Caco-2 (cell line): Measurements from ENCODE around the gene SEMA4G. TPM values are rescaled to one million over a fixed set of nuclear protein-coding genes. Genes with fewer than 3 reads are reported as not detected.

Experiments used
- BruUV-seq: library from RNA; stranded (reverse); fragments of 400-500 nt; replicated peaks from 2 replicates; lab custom pipeline; 2021; lab: Mats Ljungman, UMichigan
- CTCF ChIA-PET: fragments of 300-600 bp; sonication (Branson Sonifier 250); formaldehyde crosslinking; loops from one replicate; lab custom pipeline; 2022; ENCODE audit warnings: antibody characterized with exemption; lab: Charles Lee
- POLR2A ChIA-PET: fragments of 300-600 bp; sonication (Branson Sonifier 250); formaldehyde crosslinking; loops from one replicate; lab custom pipeline; 2022; ENCODE audit warnings: antibody characterized with exemption; lab: Charles Lee
- DNase-seq, 2 experiments: peaks; one replicate each; pipeline versions ENCODE4 v3.0.0 to v3.0.0-alpha.2; 2020 to 2022
- H3K27me3 ChIP-seq: replicated peaks from 2 replicates; pipeline ENCODE4 v1.6.0; 2011; ENCODE audit warnings: low read length; ENCODE audit not compliant: control insufficient read depth, insufficient read depth
- H3K36me3 ChIP-seq: 2 replicates; pipeline ENCODE4 v1.5.1; 2011; ENCODE audit warnings: low read length; ENCODE audit not compliant: control insufficient read depth, insufficient read depth
- H3K4me1 ChIP-seq: fragments of 250-450 bp; sonication (Bioruptor Pico); 2 replicates; pipeline ENCODE4 v1.5.1; 2020; ENCODE audit warnings: mild to moderate bottlenecking
- H3K4me3 ChIP-seq: 2 replicates; pipeline ENCODE4 v1.5.1; 2011; ENCODE audit warnings: low read depth, mild to moderate bottlenecking, control low read depth, low read length
- H3K9me3 ChIP-seq: fragments of 250-450 bp; sonication (Bioruptor Pico); 2 replicates; pipeline ENCODE4 v1.5.1; 2020; ENCODE audit warnings: mild to moderate bottlenecking, moderate library complexity
- H3K27ac Mint-ChIP-seq: one replicate; pipeline ENCODE4 v1.8.0; 2022; ENCODE audit warnings: mixed read lengths; ENCODE audit not compliant: unreplicated experiment
- H3K27me3 Mint-ChIP-seq: one replicate; pipeline ENCODE4 v1.8.0; 2022; ENCODE audit warnings: mixed read lengths; ENCODE audit not compliant: insufficient read depth, unreplicated experiment
- H3K36me3 Mint-ChIP-seq: one replicate; pipeline ENCODE4 v1.8.0; 2022; ENCODE audit warnings: mild to moderate bottlenecking, mixed read lengths; ENCODE audit not compliant: insufficient read depth, unreplicated experiment
- H3K4me1 Mint-ChIP-seq: one replicate; pipeline ENCODE4 v1.8.0; 2022; ENCODE audit warnings: low read depth, mixed read lengths; ENCODE audit not compliant: unreplicated experiment
- H3K4me3 Mint-ChIP-seq: one replicate; pipeline ENCODE4 v1.8.0; 2022; ENCODE audit warnings: mild to moderate bottlenecking, moderate library complexity, mixed read lengths; ENCODE audit not compliant: unreplicated experiment
- H3K9me3 Mint-ChIP-seq: one replicate; pipeline ENCODE4 v1.8.0; 2022; ENCODE audit warnings: mixed read lengths; ENCODE audit not compliant: unreplicated experiment
- intact Hi-C: fragments of 100-400 bp; cut with micrococcal nuclease; formaldehyde crosslinking; loops from one replicate; pipeline ENCODE4 v1.10.0; 2022; ENCODE audit not compliant: unreplicated experiment
- total RNA-seq: library from RNA; stranded (reverse); gene quantifications from 2 replicates; pipeline ENCODE4 v1.2.3, GENCODE V29; 2022
- TF ChIP-seq, protein P1 (sequence below), 2 experiments: fragments of 200-600 bp in 1 of 2; IDR thresholded peaks; 1 replicate in 1 of 2; 2 replicates in 1 of 2; pipeline versions ENCODE4 v1.5.1 to v1.8.0; 2011 to 2022; ENCODE audit warnings: antibody characterized with exemption in 1 of 2, control low read depth in 1 of 2, inconsistent platforms in 1 of 2, low read depth in 1 of 2, low read length in 1 of 2, mild to moderate bottlenecking in 1 of 2, moderate library complexity in 1 of 2; ENCODE audit not compliant: insufficient read depth in 1 of 2, severe bottlenecking in 1 of 2, unreplicated experiment in 1 of 2

Gene SEMA4G
- total RNA-seq, 1 experiment from 2014 or later: 81.2 TPM

DNA sequence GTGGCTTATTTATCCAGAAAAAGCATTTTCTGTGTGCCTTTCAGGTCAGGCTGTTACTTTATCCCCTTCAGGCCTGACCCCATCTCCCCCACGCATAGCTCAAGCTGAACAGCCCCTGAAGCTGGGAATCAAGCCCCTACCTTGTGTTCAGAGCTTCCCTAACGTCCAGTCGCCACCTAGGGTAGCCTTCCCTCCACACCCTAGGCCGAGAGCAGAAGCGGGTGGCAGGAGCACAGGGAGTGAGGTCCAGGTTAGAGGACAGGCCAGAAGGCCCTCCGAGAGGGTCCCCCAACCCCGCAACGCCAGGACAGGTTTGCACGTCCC is 479 bp upstream of the SEMA4G start:
- Mint-ChIP-seq H3K27ac (peak overlapping the region; percentile 86), H3K4me1 (peaks cover 50% of the 10 kb centered on the region), H3K27me3 (no peaks in the 10 kb centered on the region), H3K9me3 (no peaks in the 10 kb centered on the region), H3K36me3 (peaks cover 29% of the 10 kb centered on the region), H3K4me3 (peak overlapping the region; percentile 90)
- H3K4me3 ChIP-seq: peak overlapping the region; percentile 98
- no peaks in the 10 kb centered on the region for H3K9me3 ChIP-seq
- peaks cover 33% of the 10 kb centered on the region for H3K4me1 ChIP-seq
- intact Hi-C loops: no loop called here
- H3K36me3 ChIP-seq: peaks cover 8% of the 10 kb centered on the region
- no TSS peak for BruUV-seq
- TF ChIP-seq, protein P1, sequence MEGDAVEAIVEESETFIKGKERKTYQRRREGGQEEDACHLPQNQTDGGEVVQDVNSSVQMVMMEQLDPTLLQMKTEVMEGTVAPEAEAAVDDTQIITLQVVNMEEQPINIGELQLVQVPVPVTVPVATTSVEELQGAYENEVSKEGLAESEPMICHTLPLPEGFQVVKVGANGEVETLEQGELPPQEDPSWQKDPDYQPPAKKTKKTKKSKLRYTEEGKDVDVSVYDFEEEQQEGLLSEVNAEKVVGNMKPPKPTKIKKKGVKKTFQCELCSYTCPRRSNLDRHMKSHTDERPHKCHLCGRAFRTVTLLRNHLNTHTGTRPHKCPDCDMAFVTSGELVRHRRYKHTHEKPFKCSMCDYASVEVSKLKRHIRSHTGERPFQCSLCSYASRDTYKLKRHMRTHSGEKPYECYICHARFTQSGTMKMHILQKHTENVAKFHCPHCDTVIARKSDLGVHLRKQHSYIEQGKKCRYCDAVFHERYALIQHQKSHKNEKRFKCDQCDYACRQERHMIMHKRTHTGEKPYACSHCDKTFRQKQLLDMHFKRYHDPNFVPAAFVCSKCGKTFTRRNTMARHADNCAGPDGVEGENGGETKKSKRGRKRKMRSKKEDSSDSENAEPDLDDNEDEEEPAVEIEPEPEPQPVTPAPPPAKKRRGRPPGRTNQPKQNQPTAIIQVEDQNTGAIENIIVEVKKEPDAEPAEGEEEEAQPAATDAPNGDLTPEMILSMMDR (IDR thresholded peaks at IDR 0.05; ENCODE audit: insufficient read depth in 1 of 2, low read depth in 1 of 2, low read length in 1 of 2, severe bottlenecking in 1 of 2, unreplicated experiment in 1 of 2): no peak
- ChIA-PET CTCF (interaction anchor here (0.6 to 2.4 kb wide), 3 partner anchors 18 to 45 kb away, joined by 3 to 12 read pairs (median 3); partner anchors contain the start of genes MRPL43 and TWNK), POLR2A (no interaction called here)
- no peaks in the 10 kb centered on the region for H3K27me3 ChIP-seq
- no peak for DNase-seq

DNA sequence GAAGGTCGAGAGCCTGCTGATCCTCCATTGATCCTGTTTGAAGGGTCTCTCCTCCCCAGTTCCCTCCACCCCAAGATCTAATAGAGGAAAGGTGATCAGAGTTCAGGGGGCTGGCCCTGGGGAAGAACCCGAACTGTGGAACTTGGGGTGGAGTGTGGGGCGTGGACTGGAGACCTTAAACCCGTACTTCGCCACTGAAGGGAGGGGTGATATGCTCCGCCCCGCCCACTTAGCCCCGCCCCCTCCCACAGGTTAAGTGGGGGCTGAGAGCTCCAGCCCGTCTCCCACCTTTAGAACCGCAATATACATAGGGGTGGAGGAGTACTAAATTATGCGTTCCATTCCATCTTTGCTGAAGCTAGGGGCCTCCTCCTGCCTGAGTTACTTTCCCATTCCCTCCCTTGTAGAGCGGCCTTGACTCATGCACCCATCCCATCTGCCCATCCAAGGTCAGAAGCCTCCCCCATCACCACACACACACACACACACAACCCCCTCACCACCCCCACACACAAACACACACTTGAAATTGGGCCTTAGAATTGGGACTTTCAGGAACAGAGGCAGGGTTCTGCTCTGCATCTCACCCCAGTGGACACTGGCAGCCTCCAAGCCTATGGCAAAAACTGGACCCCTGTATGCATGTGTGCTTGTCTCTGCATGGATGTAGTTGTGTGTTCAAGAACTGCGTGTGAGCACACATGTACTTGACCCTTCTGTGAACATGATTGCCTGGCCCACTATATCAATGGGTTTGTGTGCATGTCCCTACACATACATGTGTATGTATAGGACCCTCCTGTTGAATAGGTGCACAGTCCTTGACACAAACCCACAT is 991 bp downstream of the SEMA4G start:
- H3K4me3 ChIP-seq: peak overlapping the region; percentile 98
- Mint-ChIP-seq H3K27ac (peak overlapping the region; percentile 86), H3K4me1 (peaks cover 50% of the 10 kb centered on the region), H3K36me3 (peaks cover 37% of the 10 kb centered on the region), H3K9me3 (no peaks in the 10 kb centered on the region), H3K27me3 (no peaks in the 10 kb centered on the region), H3K4me3 (peak overlapping the region; percentile 90)
- TSS peak; percentile 31 for BruUV-seq
- intact Hi-C loops: no loop called here
- TF ChIP-seq, protein P1 (IDR thresholded peaks at IDR 0.05; ENCODE audit: insufficient read depth in 1 of 2, low read depth in 1 of 2, low read length in 1 of 2, severe bottlenecking in 1 of 2, unreplicated experiment in 1 of 2): no peak
- ChIA-PET CTCF (interaction anchor here (0.7 to 2.4 kb wide), 5 partner anchors 12 to 77 kb away, joined by 3 to 12 read pairs (median 4); no protein-coding TSS in a partner anchor), POLR2A (interaction anchor here (1.0 to 1.2 kb wide), 3 partner anchors 27 to 61 kb away, joined by 3 to 5 read pairs (median 3); no protein-coding TSS in a partner anchor)
- peak; percentile 68 to 85 for DNase-seq
- H3K27me3 ChIP-seq: no peaks in the 10 kb centered on the region
- no peaks in the 10 kb centered on the region for H3K9me3 ChIP-seq
- H3K4me1 ChIP-seq: peaks cover 33% of the 10 kb centered on the region
- peaks cover 10% of the 10 kb centered on the region for H3K36me3 ChIP-seq

DNA sequence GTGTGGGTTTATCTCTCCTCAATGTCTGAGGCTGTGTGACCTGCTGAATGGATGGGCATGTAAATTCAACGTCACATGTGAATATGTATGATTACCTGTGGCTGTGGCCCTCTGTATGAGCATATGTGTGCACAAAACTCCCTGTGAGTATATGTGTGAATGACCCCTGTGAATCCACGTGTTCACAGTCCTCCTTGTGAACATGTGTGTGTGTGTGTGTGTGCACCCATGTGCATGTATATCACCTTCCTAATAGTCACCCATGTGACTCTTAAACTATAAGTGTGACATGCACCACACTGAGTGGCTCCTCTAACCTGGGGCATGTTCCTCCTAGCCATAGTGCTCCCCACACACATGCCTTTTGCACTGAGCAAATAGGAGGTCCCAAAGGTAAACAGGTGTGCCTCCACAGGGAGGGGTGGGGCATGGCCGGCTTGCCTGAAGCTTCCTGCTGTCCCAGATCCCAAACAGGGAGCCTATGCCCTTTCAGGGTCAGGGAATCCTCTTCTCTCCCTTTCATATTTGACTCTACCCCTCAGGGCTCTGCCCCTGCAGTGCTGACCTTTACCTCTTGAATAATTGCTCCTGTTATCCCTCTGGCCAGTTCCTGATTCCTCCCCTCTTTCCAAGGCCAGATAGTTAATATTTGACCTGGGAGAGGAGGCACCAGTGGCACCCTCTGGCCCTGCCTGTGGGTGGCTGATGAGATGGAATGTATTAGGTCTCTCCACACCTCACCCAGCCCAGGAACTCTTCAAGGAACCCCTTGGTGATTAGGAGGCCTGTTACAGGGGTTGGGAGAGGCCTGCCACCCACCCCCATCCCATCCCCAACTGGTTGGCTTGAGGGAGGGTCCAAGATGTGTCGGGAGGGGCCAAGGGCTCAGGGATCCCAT is 1.9 kb downstream of the SEMA4G start:
- Histone ChIP-seq H3K9me3 (no peaks in the 10 kb centered on the region), H3K36me3 (peaks cover 10% of the 10 kb centered on the region; the same call in 1 of the 2 replicates), H3K4me3 (peak overlapping the region; percentile 98), H3K27me3 (no peaks in the 10 kb centered on the region), H3K4me1 (peaks cover 33% of the 10 kb centered on the region)
- H3K36me3 Mint-ChIP-seq: peaks cover 37% of the 10 kb centered on the region
- peak overlapping the region; percentile 86 for H3K27ac Mint-ChIP-seq
- intact Hi-C loops: loop anchor here (1.0 kb wide), 3 partner anchors 15 to 42 kb away; no protein-coding TSS in a partner anchor
- H3K4me1 Mint-ChIP-seq: peaks cover 56% of the 10 kb centered on the region
- peak; percentile 84 to 91 for DNase-seq
- peak overlapping the region; percentile 90 for H3K4me3 Mint-ChIP-seq
- ChIA-PET POLR2A (interaction anchor here (1.0 kb wide), 1 partner anchor 61 kb away, joined by 5 read pairs; no protein-coding TSS in a partner anchor), CTCF (no interaction called here)
- no peaks in the 10 kb centered on the region for H3K27me3 Mint-ChIP-seq
- TF ChIP-seq, protein P1 (IDR thresholded peaks at IDR 0.05; ENCODE audit: insufficient read depth in 1 of 2, low read depth in 1 of 2, low read length in 1 of 2, severe bottlenecking in 1 of 2, unreplicated experiment in 1 of 2): peak in 1 of 2 experiments; percentile 10
- BruUV-seq: no TSS peak
- H3K9me3 Mint-ChIP-seq: no peaks in the 10 kb centered on the region
